Neural progenitor cell (in vitro differentiated cells): ENCODE data around the gene ADCY1. TPM values are rescaled to one million over a fixed set of nuclear protein-coding genes. Genes with fewer than 3 reads are reported as not detected.

Experiments
- DNase-seq: peaks from one replicate; pipeline ENCODE4 v3.0.0-alpha.2; 2016; ENCODE audit warnings: low spot score
- H2AFZ ChIP-seq: fragments of 200-600 bp; sonication (generic); replicated peaks from 2 replicates; pipeline ENCODE4 v1.6.1; 2016; ENCODE audit warnings: antibody characterized with exemption
- H3F3A ChIP-seq: fragments of 200-600 bp; sonication (generic); 2 replicates; pipeline ENCODE4 v1.6.1; 2016; ENCODE audit warnings: antibody characterized with exemption, low read depth
- H3K27ac ChIP-seq: fragments of 200-600 bp; sonication (generic); 2 replicates; pipeline ENCODE4 v1.5.1; 2016; ENCODE audit warnings: mild to moderate bottlenecking
- H3K27me3 ChIP-seq: fragments of 200-600 bp; sonication (generic); 2 replicates; pipeline ENCODE4 v1.6.1; 2016; ENCODE audit warnings: mild to moderate bottlenecking, moderate library complexity
- H3K36me3 ChIP-seq: fragments of 200-600 bp; sonication (generic); 2 replicates; pipeline ENCODE4 v1.5.1; 2016
- H3K4me1 ChIP-seq: fragments of 200-600 bp; sonication (generic); 2 replicates; pipeline ENCODE4 v1.6.1; 2016; ENCODE audit warnings: mixed run types
- H3K4me2 ChIP-seq: fragments of 200-600 bp; sonication (generic); 2 replicates; pipeline ENCODE4 v1.6.1; 2016
- H3K4me3 ChIP-seq: fragments of 200-600 bp; sonication (generic); 2 replicates; pipeline ENCODE4 v1.5.1; 2016
- H3K79me2 ChIP-seq: fragments of 200-600 bp; sonication (generic); 2 replicates; pipeline ENCODE4 v1.6.1; 2016; ENCODE audit warnings: low read depth
- H3K9ac ChIP-seq: fragments of 200-600 bp; sonication (generic); 2 replicates; pipeline ENCODE4 v1.6.1; 2016
- H3K9me3 ChIP-seq: fragments of 200-600 bp; sonication (generic); 2 replicates; pipeline ENCODE4 v1.5.1; 2016; ENCODE audit warnings: low read depth
- H4K20me1 ChIP-seq: fragments of 200-600 bp; sonication (generic); 2 replicates; pipeline ENCODE4 v1.6.1; 2016; ENCODE audit warnings: low read depth
- H3K27ac Mint-ChIP-seq: 3 replicates; pipeline ENCODE4 v1.8.0; 2021; ENCODE audit warnings: mixed read lengths
- H3K27me3 Mint-ChIP-seq: 2 replicates; pipeline ENCODE4 v1.8.0; 2022; ENCODE audit warnings: low read depth, mild to moderate bottlenecking, inconsistent platforms, moderate library complexity, mixed read lengths; ENCODE audit not compliant: insufficient read depth
- H3K36me3 Mint-ChIP-seq: 3 replicates; pipeline ENCODE4 v1.8.0; 2021; ENCODE audit warnings: mixed read lengths
- H3K4me1 Mint-ChIP-seq: 3 replicates; pipeline ENCODE4 v1.8.0; 2021; ENCODE audit warnings: mixed read lengths
- H3K4me3 Mint-ChIP-seq: 3 replicates; pipeline ENCODE4 v1.8.0; 2021; ENCODE audit warnings: mild to moderate bottlenecking, moderate library complexity, mixed read lengths
- H3K9me3 Mint-ChIP-seq: 3 replicates; pipeline ENCODE4 v1.8.0; 2020; ENCODE audit warnings: mixed read lengths
- EZH2 ChIP-seq: fragments of 200-600 bp; sonication (generic); IDR thresholded peaks from 2 replicates; pipeline ENCODE4 v1.6.1; 2017; ENCODE audit warnings: antibody characterized with exemption, mild to moderate bottlenecking, moderate library complexity
- EZH2phosphoT487 ChIP-seq: fragments of 200-600 bp; sonication (generic); IDR thresholded peaks from 2 replicates; pipeline ENCODE4 v1.6.1; 2017; ENCODE audit warnings: antibody characterized with exemption
- total RNA-seq: library from RNA; depleted of rRNA; stranded (reverse); fragments of >200 nt; gene quantifications from 2 replicates; pipeline ENCODE4 v1.2.3, GENCODE V29; 2015; ENCODE audit warnings: low replicate concordance
- TF ChIP-seq, protein P1 (sequence below): fragments of 200-600 bp; sonication (generic); IDR thresholded peaks from 2 replicates; pipeline ENCODE4 v1.5.1; 2017; ENCODE audit warnings: antibody characterized with exemption, mild to moderate bottlenecking

The ADCY1 gene
- total RNA-seq, 1 donor from 2014 or later: 7.4 TPM

DNA sequence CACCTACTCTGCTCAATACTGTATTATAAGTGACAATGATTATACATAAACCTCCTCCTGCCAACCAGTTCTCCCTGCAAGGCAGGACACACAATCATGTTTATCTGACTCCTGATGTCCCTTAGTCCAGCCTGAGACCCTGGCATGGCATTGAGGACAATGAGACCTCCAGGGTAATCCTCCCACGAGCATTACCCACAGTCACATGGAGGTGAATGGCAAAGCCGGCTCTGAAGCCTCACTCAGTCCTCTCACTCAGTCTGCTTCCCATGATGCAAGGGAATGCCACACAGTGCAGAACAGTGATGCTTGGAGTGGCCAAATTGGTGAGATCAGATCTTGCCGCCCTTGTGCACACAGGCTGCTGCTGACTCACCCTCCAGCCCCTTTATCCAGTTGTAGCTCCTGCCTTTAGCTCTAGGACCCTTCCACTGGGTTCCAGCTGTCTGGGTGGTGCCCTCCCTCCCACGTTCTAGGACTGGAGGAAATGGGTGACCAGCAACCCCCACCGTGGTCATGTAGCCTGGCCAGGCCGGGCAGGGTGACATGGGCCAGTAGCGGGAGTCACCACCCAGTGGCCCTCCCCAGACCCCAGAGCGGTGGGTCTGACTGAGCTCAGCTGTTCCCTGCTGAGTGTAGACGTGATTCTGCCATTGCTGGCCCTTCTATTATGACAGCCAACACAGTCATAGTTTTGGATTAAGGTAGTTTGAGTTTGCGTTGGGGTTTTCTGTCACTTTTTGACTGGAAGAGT, 5.5 kb upstream of the ADCY1 start:
- Histone ChIP-seq H3F3A (peaks cover 13% of the 10 kb centered on the region), H3K79me2 (no peaks in the 10 kb centered on the region), H3K9me3 (no peaks in the 10 kb centered on the region), H3K27me3 (peaks cover 21% of the 10 kb centered on the region), H4K20me1 (no peaks in the 10 kb centered on the region), H3K36me3 (no peaks in the 10 kb centered on the region), H3K4me2 (no peak overlapping the region), H2AFZ (no peak overlapping the region), H3K27ac (no peak overlapping the region), H3K4me3 (no peak overlapping the region), H3K9ac (no peak overlapping the region), H3K4me1 (peaks cover 18% of the 10 kb centered on the region)
- Mint-ChIP-seq H3K4me3 (peak overlapping the region; percentile 53), H3K27ac (no peak overlapping the region), H3K9me3 (peaks cover 4% of the 10 kb centered on the region), H3K36me3 (no peaks in the 10 kb centered on the region), H3K4me1 (peaks cover 10% of the 10 kb centered on the region), H3K27me3 (peaks cover 24% of the 10 kb centered on the region)
- TF ChIP-seq EZH2phosphoT487 (no peak), EZH2 (no peak)
- TF ChIP-seq, protein P1, sequence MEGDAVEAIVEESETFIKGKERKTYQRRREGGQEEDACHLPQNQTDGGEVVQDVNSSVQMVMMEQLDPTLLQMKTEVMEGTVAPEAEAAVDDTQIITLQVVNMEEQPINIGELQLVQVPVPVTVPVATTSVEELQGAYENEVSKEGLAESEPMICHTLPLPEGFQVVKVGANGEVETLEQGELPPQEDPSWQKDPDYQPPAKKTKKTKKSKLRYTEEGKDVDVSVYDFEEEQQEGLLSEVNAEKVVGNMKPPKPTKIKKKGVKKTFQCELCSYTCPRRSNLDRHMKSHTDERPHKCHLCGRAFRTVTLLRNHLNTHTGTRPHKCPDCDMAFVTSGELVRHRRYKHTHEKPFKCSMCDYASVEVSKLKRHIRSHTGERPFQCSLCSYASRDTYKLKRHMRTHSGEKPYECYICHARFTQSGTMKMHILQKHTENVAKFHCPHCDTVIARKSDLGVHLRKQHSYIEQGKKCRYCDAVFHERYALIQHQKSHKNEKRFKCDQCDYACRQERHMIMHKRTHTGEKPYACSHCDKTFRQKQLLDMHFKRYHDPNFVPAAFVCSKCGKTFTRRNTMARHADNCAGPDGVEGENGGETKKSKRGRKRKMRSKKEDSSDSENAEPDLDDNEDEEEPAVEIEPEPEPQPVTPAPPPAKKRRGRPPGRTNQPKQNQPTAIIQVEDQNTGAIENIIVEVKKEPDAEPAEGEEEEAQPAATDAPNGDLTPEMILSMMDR: no peak
- DNase-seq: no peak

- Mint-ChIP-seq H3K27me3 (peaks cover 22% of the 10 kb centered on the region), H3K36me3 (no peaks in the 10 kb centered on the region), H3K4me3 (no peak overlapping the region), H3K4me1 (peaks cover 8% of the 10 kb centered on the region), H3K9me3 (peaks cover 4% of the 10 kb centered on the region), H3K27ac (no peak overlapping the region)
- Histone ChIP-seq H3K4me1 (peaks cover 15% of the 10 kb centered on the region), H3K27ac (no peak overlapping the region), H3K79me2 (no peaks in the 10 kb centered on the region), H4K20me1 (no peaks in the 10 kb centered on the region), H3K4me2 (no peak overlapping the region), H2AFZ (no peak overlapping the region), H3K27me3 (peaks cover 25% of the 10 kb centered on the region), H3K9me3 (no peaks in the 10 kb centered on the region), H3K4me3 (no peak overlapping the region), H3K36me3 (no peaks in the 10 kb centered on the region), H3F3A (peaks cover 16% of the 10 kb centered on the region), H3K9ac (no peak overlapping the region)
- no peak for TF ChIP-seq EZH2
- no peak for TF ChIP-seq EZH2phosphoT487
- TF ChIP-seq, protein P1: no peak
- DNase-seq: no peak
Measured at GRCh38 chr7:45569290-45569685, 4.9 kb upstream of the ADCY1 start.

DNA sequence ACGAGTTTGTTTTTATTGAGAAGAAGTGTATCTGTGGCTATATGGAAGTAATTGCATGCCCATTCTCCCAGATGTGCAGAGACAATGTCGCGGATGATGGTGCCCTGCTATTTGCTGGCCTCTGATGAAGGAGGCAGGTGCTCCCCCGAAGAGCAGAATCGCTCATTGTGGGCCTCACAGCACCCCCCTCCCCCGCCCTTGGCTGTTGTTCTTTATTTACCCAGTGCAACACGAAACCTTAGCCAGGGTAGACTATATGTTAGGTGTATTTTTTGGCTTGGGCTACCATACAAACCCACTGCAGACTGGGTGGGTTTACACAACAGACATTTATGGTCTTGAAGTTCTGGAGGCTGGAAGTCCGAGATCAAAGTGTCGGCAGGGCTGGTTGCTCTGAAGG, 3.4 kb upstream of the ADCY1 start:
- Mint-ChIP-seq H3K27me3 (peaks cover 23% of the 10 kb centered on the region), H3K27ac (no peak overlapping the region), H3K36me3 (no peaks in the 10 kb centered on the region), H3K4me1 (peaks cover 4% of the 10 kb centered on the region), H3K9me3 (peaks cover 4% of the 10 kb centered on the region), H3K4me3 (no peak overlapping the region)
- H4K20me1 ChIP-seq: peaks cover 11% of the 10 kb centered on the region
- DNase-seq: no peak
- no peak for TF ChIP-seq EZH2
- TF ChIP-seq, protein P1: no peak
- no peak for TF ChIP-seq EZH2phosphoT487
- no peak overlapping the region for H2AFZ ChIP-seq
- peaks cover 15% of the 10 kb centered on the region for H3K4me1 ChIP-seq
- no peaks in the 10 kb centered on the region for H3K79me2 ChIP-seq
- H3K9ac ChIP-seq: no peak overlapping the region
- H3K4me3 ChIP-seq: no peak overlapping the region
- H3K27me3 ChIP-seq: peaks cover 38% of the 10 kb centered on the region
- H3K27ac ChIP-seq: no peak overlapping the region
- peaks cover 22% of the 10 kb centered on the region for H3F3A ChIP-seq
- H3K36me3 ChIP-seq: no peaks in the 10 kb centered on the region
- no peak overlapping the region for H3K4me2 ChIP-seq
- no peaks in the 10 kb centered on the region for H3K9me3 ChIP-seq
